ENCODE data around the gene MISP.

- no peak for TF ChIP-seq EP300 (IDR thresholded peaks at IDR 0.05; ENCODE audit: borderline replicate concordance)
- no peak for TF ChIP-seq CEBPB (IDR thresholded peaks at IDR 0.05)
- no peak for TF ChIP-seq TAF1 (IDR thresholded peaks at IDR 0.05; ENCODE audit: low read depth)
- TF ChIP-seq FOXM1 (IDR thresholded peaks at IDR 0.05; ENCODE audit: borderline replicate concordance, low read depth), result no peak
- TF ChIP-seq EGR1 (IDR thresholded peaks at IDR 0.05), result no peak
- no peak for TF ChIP-seq RAD21 (IDR thresholded peaks at IDR 0.05; ENCODE audit: low read depth)
- TF ChIP-seq, protein P1, sequence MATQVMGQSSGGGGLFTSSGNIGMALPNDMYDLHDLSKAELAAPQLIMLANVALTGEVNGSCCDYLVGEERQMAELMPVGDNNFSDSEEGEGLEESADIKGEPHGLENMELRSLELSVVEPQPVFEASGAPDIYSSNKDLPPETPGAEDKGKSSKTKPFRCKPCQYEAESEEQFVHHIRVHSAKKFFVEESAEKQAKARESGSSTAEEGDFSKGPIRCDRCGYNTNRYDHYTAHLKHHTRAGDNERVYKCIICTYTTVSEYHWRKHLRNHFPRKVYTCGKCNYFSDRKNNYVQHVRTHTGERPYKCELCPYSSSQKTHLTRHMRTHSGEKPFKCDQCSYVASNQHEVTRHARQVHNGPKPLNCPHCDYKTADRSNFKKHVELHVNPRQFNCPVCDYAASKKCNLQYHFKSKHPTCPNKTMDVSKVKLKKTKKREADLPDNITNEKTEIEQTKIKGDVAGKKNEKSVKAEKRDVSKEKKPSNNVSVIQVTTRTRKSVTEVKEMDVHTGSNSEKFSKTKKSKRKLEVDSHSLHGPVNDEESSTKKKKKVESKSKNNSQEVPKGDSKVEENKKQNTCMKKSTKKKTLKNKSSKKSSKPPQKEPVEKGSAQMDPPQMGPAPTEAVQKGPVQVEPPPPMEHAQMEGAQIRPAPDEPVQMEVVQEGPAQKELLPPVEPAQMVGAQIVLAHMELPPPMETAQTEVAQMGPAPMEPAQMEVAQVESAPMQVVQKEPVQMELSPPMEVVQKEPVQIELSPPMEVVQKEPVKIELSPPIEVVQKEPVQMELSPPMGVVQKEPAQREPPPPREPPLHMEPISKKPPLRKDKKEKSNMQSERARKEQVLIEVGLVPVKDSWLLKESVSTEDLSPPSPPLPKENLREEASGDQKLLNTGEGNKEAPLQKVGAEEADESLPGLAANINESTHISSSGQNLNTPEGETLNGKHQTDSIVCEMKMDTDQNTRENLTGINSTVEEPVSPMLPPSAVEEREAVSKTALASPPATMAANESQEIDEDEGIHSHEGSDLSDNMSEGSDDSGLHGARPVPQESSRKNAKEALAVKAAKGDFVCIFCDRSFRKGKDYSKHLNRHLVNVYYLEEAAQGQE (IDR thresholded peaks at IDR 0.05; ENCODE audit: low read depth), result no peak
- no peak for TF ChIP-seq MAX (IDR thresholded peaks at IDR 0.05)
- TF ChIP-seq TCF12 (IDR thresholded peaks at IDR 0.05; ENCODE audit: low read depth), result no peak
- no peak for TF ChIP-seq NFIC (IDR thresholded peaks at IDR 0.05)
- TF ChIP-seq CREB1 (IDR thresholded peaks at IDR 0.05; ENCODE audit: low read depth), result no peak
- no peak for TF ChIP-seq ZBTB7A (IDR thresholded peaks at IDR 0.05; ENCODE audit: low read depth)
- no peak for TF ChIP-seq TEAD4 (IDR thresholded peaks at IDR 0.05)
- no peak for TF ChIP-seq YY1 (IDR thresholded peaks at IDR 0.05; ENCODE audit: low read depth)
Measured at GRCh38 chr19:754530-754929, 3.6 kb downstream of the MISP start.
